ENCODE measurements around the gene TYROBP. TPM values are rescaled to one million over a fixed set of nuclear protein-coding genes. Genes with fewer than 3 reads are reported as not detected.
A peak's percentile ranks its signal among the peaks of the same experiment; 100 is the strongest.

Gene TYROBP
- total and polyA plus RNA-seq, 7 donors, result 71.5 to 211 (median 125) TPM

DNA sequence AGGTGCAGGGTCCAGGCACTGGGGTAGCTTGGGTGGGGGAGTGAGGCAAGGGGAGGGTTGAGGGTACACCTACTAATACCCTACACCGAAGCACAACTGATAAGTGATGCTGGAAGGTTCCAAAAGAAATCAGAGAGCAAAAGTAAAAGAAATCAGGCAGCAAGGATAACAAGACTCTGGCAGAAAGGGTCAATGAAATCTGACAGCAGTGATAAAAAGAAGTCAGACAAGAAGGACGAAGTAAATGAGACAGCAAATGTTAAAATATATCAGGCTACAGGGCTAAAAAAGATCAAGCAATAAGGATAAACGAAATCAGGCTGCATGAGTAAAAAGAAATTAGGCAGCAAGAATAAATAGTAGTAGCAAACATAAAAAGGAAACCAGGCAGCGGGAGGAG lies 32.7 kb upstream of the TYROBP start:
- Histone ChIP-seq H3K36me3 (peaks cover 4 to 42% (median 15%) of the 10 kb centered on the region in 4 donors), H3K27me3 (no peaks in the 10 kb centered on the region), H3K4me1 (peaks cover 0 to 25% (median 19%) of the 10 kb centered on the region in 4 donors), H3K27ac (no peak overlapping the region), H3K9me3 (no peaks in the 10 kb centered on the region), H3K4me3 (no peak overlapping the region)
- no peak for DNase-seq
- TF ChIP-seq, protein P1, sequence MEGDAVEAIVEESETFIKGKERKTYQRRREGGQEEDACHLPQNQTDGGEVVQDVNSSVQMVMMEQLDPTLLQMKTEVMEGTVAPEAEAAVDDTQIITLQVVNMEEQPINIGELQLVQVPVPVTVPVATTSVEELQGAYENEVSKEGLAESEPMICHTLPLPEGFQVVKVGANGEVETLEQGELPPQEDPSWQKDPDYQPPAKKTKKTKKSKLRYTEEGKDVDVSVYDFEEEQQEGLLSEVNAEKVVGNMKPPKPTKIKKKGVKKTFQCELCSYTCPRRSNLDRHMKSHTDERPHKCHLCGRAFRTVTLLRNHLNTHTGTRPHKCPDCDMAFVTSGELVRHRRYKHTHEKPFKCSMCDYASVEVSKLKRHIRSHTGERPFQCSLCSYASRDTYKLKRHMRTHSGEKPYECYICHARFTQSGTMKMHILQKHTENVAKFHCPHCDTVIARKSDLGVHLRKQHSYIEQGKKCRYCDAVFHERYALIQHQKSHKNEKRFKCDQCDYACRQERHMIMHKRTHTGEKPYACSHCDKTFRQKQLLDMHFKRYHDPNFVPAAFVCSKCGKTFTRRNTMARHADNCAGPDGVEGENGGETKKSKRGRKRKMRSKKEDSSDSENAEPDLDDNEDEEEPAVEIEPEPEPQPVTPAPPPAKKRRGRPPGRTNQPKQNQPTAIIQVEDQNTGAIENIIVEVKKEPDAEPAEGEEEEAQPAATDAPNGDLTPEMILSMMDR (IDR thresholded peaks at IDR 0.05), result no peak
- TF ChIP-seq POLR2A (IDR thresholded peaks at IDR 0.05) (no peak), POLR2AphosphoS5 (IDR thresholded peaks at IDR 0.05) (no peak), EP300 (IDR thresholded peaks at IDR 0.05) (no peak)
- WGBS, 2 donors, result 51 to 72% methylated on average over 4 of the region's 4 CpGs
- intact Hi-C loops (cut with DNase I), result no loop called here

DNA sequence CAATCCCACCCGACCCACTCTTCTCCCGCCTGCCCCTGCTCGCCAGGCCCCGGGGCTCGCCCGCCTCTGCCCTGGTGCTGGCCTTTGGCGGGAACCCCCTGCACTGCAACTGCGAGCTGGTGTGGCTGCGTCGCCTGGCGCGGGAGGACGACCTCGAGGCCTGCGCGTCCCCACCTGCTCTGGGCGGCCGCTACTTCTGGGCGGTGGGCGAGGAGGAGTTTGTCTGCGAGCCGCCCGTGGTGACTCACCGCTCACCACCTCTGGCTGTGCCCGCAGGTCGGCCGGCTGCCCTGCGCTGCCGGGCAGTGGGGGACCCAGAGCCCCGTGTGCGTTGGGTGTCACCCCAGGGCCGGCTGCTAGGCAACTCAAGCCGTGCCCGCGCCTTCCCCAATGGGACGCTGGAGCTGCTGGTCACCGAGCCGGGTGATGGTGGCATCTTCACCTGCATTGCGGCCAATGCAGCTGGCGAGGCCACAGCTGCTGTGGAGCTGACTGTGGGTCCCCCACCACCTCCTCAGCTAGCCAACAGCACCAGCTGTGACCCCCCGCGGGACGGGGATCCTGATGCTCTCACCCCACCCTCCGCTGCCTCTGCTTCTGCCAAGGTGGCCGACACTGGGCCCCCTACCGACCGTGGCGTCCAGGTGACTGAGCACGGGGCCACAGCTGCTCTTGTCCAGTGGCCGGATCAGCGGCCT lies 32.1 kb upstream of the TYROBP start:
- Histone ChIP-seq H3K27ac (no peak overlapping the region), H3K36me3 (peaks cover 4 to 42% (median 14%) of the 10 kb centered on the region in 4 donors), H3K27me3 (no peaks in the 10 kb centered on the region), H3K4me3 (no peak overlapping the region), H3K4me1 (peaks cover 0 to 31% (median 25%) of the 10 kb centered on the region in 4 donors), H3K9me3 (no peaks in the 10 kb centered on the region)
- TF ChIP-seq POLR2A (IDR thresholded peaks at IDR 0.05) (no peak), POLR2AphosphoS5 (IDR thresholded peaks at IDR 0.05) (no peak), EP300 (IDR thresholded peaks at IDR 0.05) (no peak)
- TF ChIP-seq, protein P1 (IDR thresholded peaks at IDR 0.05), result no peak
- intact Hi-C loops (cut with DNase I), result no loop called here
- WGBS, 2 donors, result 95 to 96% methylated on average over 51 of the region's 51 CpGs
- DNase-seq, result no peak

DNA sequence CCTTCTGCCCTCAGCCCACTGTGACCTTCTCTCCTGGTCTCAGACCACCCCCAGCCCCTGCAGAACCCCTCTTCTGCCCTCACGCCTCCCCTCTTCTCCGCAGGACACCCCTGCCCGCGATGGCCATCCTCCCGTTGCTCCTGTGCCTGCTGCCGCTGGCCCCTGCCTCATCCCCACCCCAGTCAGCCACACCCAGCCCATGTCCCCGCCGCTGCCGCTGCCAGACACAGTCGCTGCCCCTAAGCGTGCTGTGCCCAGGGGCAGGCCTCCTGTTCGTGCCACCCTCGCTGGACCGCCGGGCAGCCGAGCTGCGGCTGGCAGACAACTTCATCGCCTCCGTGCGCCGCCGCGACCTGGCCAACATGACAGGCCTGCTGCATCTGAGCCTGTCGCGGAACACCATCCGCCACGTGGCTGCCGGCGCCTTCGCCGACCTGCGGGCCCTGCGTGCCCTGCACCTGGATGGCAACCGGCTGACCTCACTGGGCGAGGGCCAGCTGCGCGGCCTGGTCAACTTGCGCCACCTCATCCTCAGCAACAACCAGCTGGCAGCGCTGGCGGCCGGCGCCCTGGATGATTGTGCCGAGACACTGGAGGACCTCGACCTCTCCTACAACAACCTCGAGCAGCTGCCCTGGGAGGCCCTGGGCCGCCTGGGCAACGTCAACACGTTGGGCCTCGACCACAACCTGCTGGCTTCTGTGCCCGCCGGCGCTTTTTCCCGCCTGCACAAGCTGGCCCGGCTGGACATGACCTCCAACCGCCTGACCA lies 31.4 kb upstream of the TYROBP start:
- H3K9me3 ChIP-seq, result no peaks in the 10 kb centered on the region
- 94% methylated on average over 55 of the region's 55 CpGs for WGBS, 2 donors
- H3K4me3 ChIP-seq, result no peak overlapping the region
- H3K27me3 ChIP-seq, result no peaks in the 10 kb centered on the region
- no peak for DNase-seq
- peaks cover 0 to 34% (median 26%) of the 10 kb centered on the region in 4 donors for H3K4me1 ChIP-seq
- H3K36me3 ChIP-seq, result peaks cover 2 to 36% (median 10%) of the 10 kb centered on the region in 4 donors
- intact Hi-C loops (cut with DNase I), result no loop called here
- no peak overlapping the region for H3K27ac ChIP-seq
- TF ChIP-seq, protein P1 (IDR thresholded peaks at IDR 0.05), result no peak
- TF ChIP-seq EP300 (IDR thresholded peaks at IDR 0.05) (no peak), POLR2A (IDR thresholded peaks at IDR 0.05) (no peak), POLR2AphosphoS5 (IDR thresholded peaks at IDR 0.05) (no peak)

DNA sequence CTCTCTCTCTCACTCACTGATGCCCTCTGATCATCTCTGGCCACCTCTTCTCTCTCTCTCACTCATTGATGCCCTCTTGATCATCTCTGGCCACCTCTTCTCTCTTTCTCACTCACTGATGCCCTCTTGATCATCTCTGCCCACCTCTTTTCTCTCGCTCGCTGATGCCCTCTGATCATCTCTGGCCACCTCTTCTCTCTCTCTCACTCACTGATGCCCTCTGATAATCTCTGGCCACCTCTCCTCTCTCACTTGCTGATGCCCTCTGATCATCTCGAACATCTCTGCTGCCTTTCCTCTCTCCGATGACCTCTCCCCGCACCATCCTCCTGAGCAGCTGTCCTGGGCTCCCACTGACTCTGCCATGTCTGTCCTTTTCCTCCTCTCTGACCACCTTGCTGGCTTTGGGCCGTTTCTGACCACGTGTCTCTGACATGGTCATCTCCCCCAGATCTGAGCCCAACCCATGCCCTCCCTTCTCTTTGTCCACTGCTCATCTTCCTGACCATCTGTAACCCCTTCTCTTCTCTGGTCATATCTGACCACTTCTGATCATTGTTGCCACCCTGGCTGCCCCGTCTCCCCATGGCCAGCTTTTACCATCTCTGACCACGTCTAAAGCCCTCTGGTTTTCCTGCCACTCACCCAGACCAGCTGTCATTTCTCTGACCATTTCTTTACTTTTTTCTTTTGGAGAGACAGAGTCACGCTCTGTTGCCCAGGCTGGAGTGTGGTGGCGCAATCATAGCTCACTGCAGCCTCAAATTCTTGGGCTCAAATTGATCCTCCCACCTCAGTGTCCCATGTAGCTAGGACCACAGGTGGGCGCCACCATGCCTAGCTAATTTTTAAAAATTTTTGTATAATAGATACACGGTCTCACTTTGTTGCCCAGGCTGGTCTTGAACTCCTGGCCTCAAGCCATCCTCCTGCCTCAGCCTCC lies 30.5 kb upstream of the TYROBP start:
- Histone ChIP-seq H3K27ac (peak overlapping the region in 1 of 4 donors; percentile 83), H3K4me1 (peaks cover 0 to 34% (median 26%) of the 10 kb centered on the region in 4 donors), H3K36me3 (peaks cover 0 to 34% (median 9%) of the 10 kb centered on the region in 4 donors), H3K27me3 (no peaks in the 10 kb centered on the region), H3K4me3 (peak overlapping the region in 1 of 4 donors; percentile 95), H3K9me3 (no peaks in the 10 kb centered on the region)
- no peak for DNase-seq
- 88% methylated on average over 13 of the region's 13 CpGs for WGBS, 2 donors
- TF ChIP-seq POLR2A (IDR thresholded peaks at IDR 0.05) (no peak), POLR2AphosphoS5 (IDR thresholded peaks at IDR 0.05) (no peak), EP300 (IDR thresholded peaks at IDR 0.05) (no peak)
- TF ChIP-seq, protein P1 (IDR thresholded peaks at IDR 0.05), result no peak
- intact Hi-C loops (cut with DNase I), result no loop called here
